Ectodermal cell (in vitro differentiated cells): ENCODE data around the gene CCDC157.

Source experiments
- H3K27ac ChIP-seq: 2 replicates; pipeline ENCODE4 v1.7.0; 2013; ENCODE audit warnings: mild to moderate bottlenecking, low read depth, low read length; ENCODE audit not compliant: insufficient read depth, poor library complexity, severe bottlenecking
- H3K27me3 ChIP-seq: 2 replicates; pipeline ENCODE4 v1.7.0; 2013; ENCODE audit warnings: mild to moderate bottlenecking, low read length; ENCODE audit not compliant: insufficient read depth, control insufficient read depth, poor library complexity, severe bottlenecking
- H3K36me3 ChIP-seq: one replicate; pipeline ENCODE4 v1.7.0; 2013; ENCODE audit warnings: low read length; ENCODE audit not compliant: control insufficient read depth, insufficient read depth
- H3K4me1 ChIP-seq: one replicate; pipeline ENCODE4 v1.7.0; 2013; ENCODE audit warnings: low read length; ENCODE audit not compliant: control insufficient read depth, insufficient read depth
- H3K4me3 ChIP-seq: 2 replicates; pipeline ENCODE4 v1.7.0; 2013; ENCODE audit warnings: low read depth, low read length, control low read depth; ENCODE audit not compliant: insufficient read depth
- H3K9me3 ChIP-seq: 2 replicates; pipeline ENCODE4 v1.7.0; 2013; ENCODE audit warnings: mild to moderate bottlenecking, low read length, moderate library complexity; ENCODE audit not compliant: control insufficient read depth
- WGBS, 2 experiments: methylation state at CpG; one replicate each; pipeline ENCODE4 v1.1.7; 2013; ENCODE audit warnings: missing lambda C conversion rate in 2 of 2; 5-methylcytosine and 5-hydroxymethylcytosine counted together

Gene CCDC157

GRCh38 chr22:30314915-30315314, 41.9 kb upstream of the CCDC157 start:
- H3K4me1 ChIP-seq, result peaks cover 6% of the 10 kb centered on the region
- H3K36me3 ChIP-seq, result no peaks in the 10 kb centered on the region
- H3K9me3 ChIP-seq, result no peaks in the 10 kb centered on the region
- WGBS, 2 experiments, result 85 to 89% methylated on average over 8 of the region's 8 CpGs
- no peaks in the 10 kb centered on the region for H3K27me3 ChIP-seq
- H3K27ac ChIP-seq, result no peak overlapping the region
- no peak overlapping the region for H3K4me3 ChIP-seq

DNA sequence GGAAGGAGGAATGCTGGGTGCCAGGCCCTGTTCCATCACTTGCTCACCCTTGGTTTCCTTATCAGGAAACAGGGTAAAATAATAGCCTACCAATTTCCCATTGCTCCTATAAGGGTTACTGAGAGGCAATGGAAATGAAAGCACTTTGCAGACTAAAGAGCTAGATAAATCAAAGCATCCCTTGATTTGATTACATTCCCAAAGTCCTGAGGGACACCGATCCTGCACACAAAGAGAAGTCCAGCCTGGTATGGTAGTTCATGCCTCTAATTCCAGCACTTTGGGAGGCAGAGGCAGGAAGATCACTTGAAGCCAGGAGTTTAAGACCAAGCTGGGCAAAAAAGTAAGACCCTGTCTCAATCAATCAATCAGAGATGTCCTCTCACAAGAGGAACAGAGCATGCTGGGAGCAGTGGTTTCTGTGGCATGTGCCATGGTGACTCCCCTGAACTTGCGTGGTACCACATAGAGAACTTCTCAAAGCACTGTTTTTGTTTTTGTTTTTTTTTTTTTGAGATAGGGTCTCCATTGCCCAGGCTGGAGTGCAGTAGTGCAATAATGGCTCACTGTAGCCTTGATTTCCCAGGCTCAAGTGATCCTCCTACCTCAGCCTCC, 40.7 kb upstream of the CCDC157 start:
- Histone ChIP-seq H3K36me3 (no peaks in the 10 kb centered on the region), H3K9me3 (no peaks in the 10 kb centered on the region), H3K27me3 (no peaks in the 10 kb centered on the region), H3K4me3 (no peak overlapping the region), H3K27ac (no peak overlapping the region), H3K4me1 (peaks cover under 1% of the 10 kb centered on the region)
- 81 to 91% methylated on average over 2 of the region's 2 CpGs for WGBS, 2 experiments

- H3K27me3 ChIP-seq, result no peaks in the 10 kb centered on the region
- 92 to 96% methylated on average over 1 of the region's 1 CpG for WGBS, 2 experiments
- no peak overlapping the region for H3K27ac ChIP-seq
- H3K9me3 ChIP-seq, result no peaks in the 10 kb centered on the region
- H3K4me3 ChIP-seq, result no peak overlapping the region
- no peaks in the 10 kb centered on the region for H3K4me1 ChIP-seq
- H3K36me3 ChIP-seq, result no peaks in the 10 kb centered on the region
These were observed 39.0 kb upstream of the CCDC157 start for GRCh38 chr22:30317778-30318177.

DNA sequence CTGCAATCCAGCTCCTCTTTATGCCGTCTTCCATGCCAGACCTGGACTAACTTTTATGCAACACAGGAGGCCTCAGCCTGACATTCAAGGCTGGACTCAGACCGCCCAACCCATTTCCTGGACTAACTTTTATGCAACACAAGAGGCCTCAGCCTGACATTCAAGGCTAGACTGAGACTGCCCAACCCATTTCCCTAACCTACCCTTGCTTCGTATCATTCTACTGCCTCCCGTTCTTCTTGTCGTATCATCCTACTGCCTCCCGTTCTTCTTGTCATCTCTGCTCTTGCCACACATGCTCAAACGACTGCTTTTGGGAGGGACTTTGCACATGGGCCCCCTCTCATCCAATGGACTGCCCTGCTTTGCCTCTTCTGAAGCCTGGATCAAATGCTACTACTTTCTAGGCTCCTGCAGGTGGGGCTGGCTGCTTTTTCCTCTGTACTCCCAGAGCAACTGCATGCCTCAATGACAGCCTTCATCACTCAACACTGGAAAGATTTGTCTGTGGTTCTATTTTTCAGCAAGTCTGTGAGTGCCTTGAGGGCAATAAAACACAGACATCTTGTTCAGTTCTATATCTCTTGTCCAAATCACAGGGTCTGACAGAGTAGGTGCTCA, 37.9 kb upstream of the CCDC157 start:
- no peaks in the 10 kb centered on the region for H3K36me3 ChIP-seq
- no peak overlapping the region for H3K27ac ChIP-seq
- no peaks in the 10 kb centered on the region for H3K4me1 ChIP-seq
- H3K9me3 ChIP-seq, result no peaks in the 10 kb centered on the region
- no peaks in the 10 kb centered on the region for H3K27me3 ChIP-seq
- WGBS, 2 experiments, result 88% methylated on average over 7 of the region's 7 CpGs
- no peak overlapping the region for H3K4me3 ChIP-seq

DNA sequence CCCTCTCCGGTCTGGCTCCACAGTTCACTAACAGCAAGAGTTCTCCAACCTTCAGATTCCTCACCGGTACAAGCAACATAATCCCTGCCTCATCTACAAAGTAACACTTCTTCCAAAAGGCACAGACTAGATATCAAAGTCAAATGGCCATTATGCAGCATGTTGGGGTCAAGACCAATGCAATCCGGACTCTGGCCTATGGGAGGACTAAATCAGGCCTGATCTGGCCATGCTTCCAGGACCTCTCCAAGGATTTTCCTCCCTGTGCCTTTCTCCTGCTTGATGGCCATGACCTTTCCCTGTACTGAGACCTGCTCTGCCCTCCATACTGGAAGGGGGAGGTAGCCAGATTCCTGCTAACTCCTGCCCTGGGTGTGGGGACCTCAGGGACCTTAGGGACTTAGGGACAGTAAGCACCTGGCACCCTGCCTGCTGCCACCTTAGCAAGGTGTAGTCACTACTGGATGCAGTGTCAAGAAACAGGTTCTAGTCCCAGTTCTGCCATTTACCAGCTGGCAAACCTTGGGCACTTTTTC, 36.7 kb upstream of the CCDC157 start:
- Histone ChIP-seq H3K4me3 (no peak overlapping the region), H3K4me1 (no peaks in the 10 kb centered on the region), H3K27ac (no peak overlapping the region), H3K9me3 (no peaks in the 10 kb centered on the region), H3K36me3 (no peaks in the 10 kb centered on the region), H3K27me3 (no peaks in the 10 kb centered on the region)
- whole genome bisulfite sequencing, 2 experiments, result 92 to 97% methylated on average over 3 of the region's 3 CpGs

DNA sequence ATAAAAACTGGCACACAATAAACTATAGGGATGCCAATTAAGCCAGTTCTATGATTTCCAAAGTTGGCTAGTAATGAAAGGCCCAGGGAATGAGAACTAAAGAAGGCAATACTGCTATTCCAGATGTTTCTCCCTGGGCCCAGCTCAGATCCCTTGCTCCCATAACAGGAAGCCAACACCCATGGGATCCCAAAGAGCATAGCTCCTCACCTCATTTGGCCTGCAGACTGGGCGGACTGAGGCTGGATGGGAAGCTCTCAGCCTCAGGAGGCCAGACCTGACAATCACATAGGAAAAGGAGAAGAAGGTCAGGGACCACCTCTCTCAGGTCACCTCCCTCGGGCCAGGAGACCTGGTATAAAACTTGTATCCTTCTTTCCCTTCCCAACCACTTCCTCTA, 35.3 kb upstream of the CCDC157 start:
- Histone ChIP-seq H3K9me3 (no peaks in the 10 kb centered on the region), H3K36me3 (no peaks in the 10 kb centered on the region), H3K4me1 (peaks cover 11% of the 10 kb centered on the region), H3K27me3 (no peaks in the 10 kb centered on the region), H3K27ac (no peak overlapping the region), H3K4me3 (no peak overlapping the region)
- 90 to 95% methylated on average over 2 of the region's 2 CpGs for WGBS, 2 experiments

GRCh38 chr22:30323246-30323645, 33.6 kb upstream of the CCDC157 start:
- peaks cover 11% of the 10 kb centered on the region for H3K4me1 ChIP-seq
- H3K27me3 ChIP-seq, result no peaks in the 10 kb centered on the region
- H3K36me3 ChIP-seq, result no peaks in the 10 kb centered on the region
- no peaks in the 10 kb centered on the region for H3K9me3 ChIP-seq
- H3K27ac ChIP-seq, result no peak overlapping the region
- WGBS, 2 experiments, result 95 to 98% methylated on average over 3 of the region's 3 CpGs
- no peak overlapping the region for H3K4me3 ChIP-seq

GRCh38 chr22:30324014-30324730, 32.6 kb upstream of the CCDC157 start:
- Histone ChIP-seq H3K4me1 (peaks cover 11% of the 10 kb centered on the region), H3K27ac (no peak overlapping the region), H3K9me3 (no peaks in the 10 kb centered on the region), H3K36me3 (no peaks in the 10 kb centered on the region), H3K4me3 (no peak overlapping the region), H3K27me3 (no peaks in the 10 kb centered on the region)
- 93 to 94% methylated on average over 8 of the region's 8 CpGs for WGBS, 2 experiments

DNA sequence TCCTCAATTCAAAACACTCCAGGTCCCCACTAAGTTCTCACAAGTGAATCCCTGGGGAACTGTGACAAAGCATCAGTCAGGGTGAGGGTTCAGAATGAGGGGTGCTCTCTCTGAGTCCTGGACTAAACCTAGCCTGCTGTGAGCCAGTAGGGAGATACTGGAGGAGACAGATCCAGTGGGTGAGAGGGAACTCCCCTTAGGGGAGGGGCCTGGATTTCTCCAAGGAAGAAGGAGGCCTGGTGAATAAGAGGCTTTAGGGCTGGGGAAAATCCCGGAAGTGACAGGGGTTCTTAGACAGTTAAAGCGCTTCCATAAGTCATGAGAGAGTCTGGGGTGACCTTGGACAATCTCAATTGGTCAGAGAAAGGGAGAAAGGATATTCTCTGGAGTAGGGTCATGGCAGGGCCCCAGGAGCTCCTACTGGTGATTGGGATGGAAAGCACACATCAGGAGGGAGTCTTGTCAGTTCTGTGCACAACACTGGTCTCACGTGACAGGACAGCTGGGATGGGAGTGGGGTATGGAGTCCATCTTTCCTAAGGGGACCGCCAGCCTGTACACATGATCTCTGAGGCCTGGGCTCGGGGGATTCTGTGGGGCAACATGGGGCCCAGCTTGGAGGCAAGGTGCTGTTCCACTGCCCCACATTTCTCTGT, 31.6 kb upstream of the CCDC157 start:
- H3K27me3 ChIP-seq, result no peaks in the 10 kb centered on the region
- H3K36me3 ChIP-seq, result no peaks in the 10 kb centered on the region
- no peaks in the 10 kb centered on the region for H3K9me3 ChIP-seq
- WGBS, 2 experiments, result 72 to 73% methylated on average over 5 of the region's 5 CpGs
- H3K4me1 ChIP-seq, result peaks cover 11% of the 10 kb centered on the region
- H3K27ac ChIP-seq, result no peak overlapping the region
- no peak overlapping the region for H3K4me3 ChIP-seq

DNA sequence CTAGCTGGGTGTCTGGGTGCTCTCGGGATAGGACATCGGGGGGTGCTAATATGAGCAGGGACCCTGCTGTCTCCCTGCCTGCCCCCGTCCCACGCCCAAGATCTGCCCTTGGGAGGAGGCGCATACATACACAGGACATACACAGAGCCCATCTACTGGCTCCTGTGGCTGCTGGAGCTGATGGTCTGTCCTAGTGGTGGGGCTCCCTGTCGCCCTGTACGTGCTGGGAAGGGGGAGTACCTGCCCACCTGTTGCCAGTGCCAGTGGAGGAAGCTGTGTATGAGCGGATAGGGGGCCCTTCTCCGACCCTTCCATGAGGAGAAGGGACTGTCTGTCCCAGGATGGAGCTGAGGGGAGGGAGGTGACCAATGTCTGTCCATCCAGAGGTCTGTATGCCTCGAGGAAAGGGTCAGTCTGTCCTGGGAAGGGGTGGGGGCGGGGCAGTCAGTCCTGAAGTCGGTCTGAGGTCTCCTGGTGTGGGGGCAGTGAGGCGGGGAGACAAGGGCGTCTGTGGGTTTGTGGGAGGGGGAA, 31.0 kb upstream of the CCDC157 start:
- Histone ChIP-seq H3K4me3 (peak overlapping the region; percentile 73), H3K27me3 (no peaks in the 10 kb centered on the region), H3K4me1 (peaks cover 11% of the 10 kb centered on the region), H3K9me3 (no peaks in the 10 kb centered on the region), H3K36me3 (peaks cover 5% of the 10 kb centered on the region), H3K27ac (no peak overlapping the region)
- WGBS, 2 experiments, result 60 to 61% methylated on average over 14 of the region's 14 CpGs
